GM21447 (cell line): ENCODE measurements around the gene ABCA4.

Source experiments
- ATAC-seq: cut with Tn5 transposase; IDR thresholded peaks from one replicate; pipeline ENCODE4 v1.9.1; 2021; ENCODE audit not compliant: unreplicated experiment

Gene ABCA4

GRCh38 chr1:93980320-93981273, 140.4 kb downstream of the ABCA4 start:
- ATAC-seq, result no peak

GRCh38 chr1:93979718-93980319, 141.1 kb downstream of the ABCA4 start:
- no peak for ATAC-seq

- no peak for ATAC-seq
Measured at GRCh38 chr1:93979040-93979717, 141.8 kb downstream of the ABCA4 start.

- no peak for ATAC-seq
Measured at GRCh38 chr1:93977598-93977945, 143.4 kb downstream of the ABCA4 start.

GRCh38 chr1:93976711-93977597, 144.0 kb downstream of the ABCA4 start:
- no peak for ATAC-seq

- ATAC-seq, result no peak
Measured at GRCh38 chr1:93976291-93976690, 144.7 kb downstream of the ABCA4 start.

GRCh38 chr1:93972341-93972740, 148.6 kb downstream of the ABCA4 start:
- ATAC-seq, result no peak

GRCh38 chr1:93969887-93970286, 151.1 kb downstream of the ABCA4 start:
- ATAC-seq, result no peak

- ATAC-seq, result no peak
Measured at GRCh38 chr1:93969371-93969770, 151.6 kb downstream of the ABCA4 start.

GRCh38 chr1:93967306-93967705, 153.6 kb downstream of the ABCA4 start:
- no peak for ATAC-seq

GRCh38 chr1:93965888-93966287, 155.1 kb downstream of the ABCA4 start:
- no peak for ATAC-seq

GRCh38 chr1:93965256-93965655, 155.7 kb downstream of the ABCA4 start:
- ATAC-seq, result no peak

- ATAC-seq, result no peak
Measured at GRCh38 chr1:93964777-93965200, 156.2 kb downstream of the ABCA4 start.

- ATAC-seq, result no peak
Measured at GRCh38 chr1:93964096-93964776, 156.7 kb downstream of the ABCA4 start.

- ATAC-seq, result no peak
Measured at GRCh38 chr1:93963585-93963984, 157.4 kb downstream of the ABCA4 start.

GRCh38 chr1:93961906-93962305, 159.0 kb downstream of the ABCA4 start:
- no peak for ATAC-seq

- ATAC-seq, result no peak
Measured at GRCh38 chr1:93961443-93961842, 159.5 kb downstream of the ABCA4 start.

GRCh38 chr1:93960641-93961147, 160.3 kb downstream of the ABCA4 start:
- no peak for ATAC-seq

- ATAC-seq, result no peak
Measured at GRCh38 chr1:93959413-93959812, 161.5 kb downstream of the ABCA4 start.

GRCh38 chr1:93958726-93959100, 162.2 kb downstream of the ABCA4 start:
- ATAC-seq, result no peak
